MG63 (cell line): ENCODE results near the gene CPLANE2. TPM values are rescaled to one million over a fixed set of nuclear protein-coding genes. Genes with fewer than 3 reads are reported as not detected.
"Not testable (repeated sequence)": the region's sequence is repeated elsewhere in the genome, so short reads cannot be mapped to it uniquely, and the experiment has no call there.

Experiments
- DNase-seq: peaks from one replicate; pipeline ENCODE4 v3.0.0-alpha.2; 2020
- H3K27me3 ChIP-seq: fragments of 250-450 bp; sonication (Bioruptor Pico); 2 replicates; pipeline ENCODE4 v1.5.1; 2020; ENCODE audit warnings: mild to moderate bottlenecking, moderate library complexity
- H3K36me3 ChIP-seq: fragments of 250-450 bp; sonication (Bioruptor Pico); 2 replicates; pipeline ENCODE4 v1.5.1; 2020; ENCODE audit warnings: mild to moderate bottlenecking, moderate library complexity
- H3K4me3 ChIP-seq: fragments of 250-450 bp; sonication (Bioruptor Pico); 2 replicates; pipeline ENCODE4 v1.5.1; 2020; ENCODE audit warnings: mild to moderate bottlenecking, moderate library complexity
- H3K9me3 ChIP-seq: fragments of 250-450 bp; sonication (Bioruptor Pico); 2 replicates; pipeline ENCODE4 v1.5.1; 2020; ENCODE audit warnings: mild to moderate bottlenecking, moderate library complexity
- total RNA-seq: library from RNA; depleted of rRNA; stranded (reverse); fragments of >200 nt; shearing (Covaris generic); gene quantifications from 2 replicates; pipeline ENCODE4 v1.2.3, GENCODE V29; 2014; ENCODE audit warnings: low replicate concordance

The CPLANE2 gene
- total RNA-seq, 1 experiment from 2014 or later: 5.1 TPM

GRCh38 chr1:16241221-16241708 is 4.3 kb upstream of the CPLANE2 start:
- no peaks in the 10 kb centered on the region for H3K9me3 ChIP-seq
- no peak for DNase-seq
- no peak overlapping the region for H3K4me3 ChIP-seq
- peaks cover 3% of the 10 kb centered on the region; the same call in 1 of the 2 replicates for H3K36me3 ChIP-seq
- H3K27me3 ChIP-seq: no peaks in the 10 kb centered on the region

- DNase-seq: no peak
- Histone ChIP-seq H3K36me3 (peaks cover 3% of the 10 kb centered on the region; the same call in 1 of the 2 replicates), H3K27me3 (no peaks in the 10 kb centered on the region), H3K4me3 (no peak overlapping the region), H3K9me3 (no peaks in the 10 kb centered on the region)
Measured at GRCh38 chr1:16239972-16240491, 3.0 kb upstream of the CPLANE2 start.

- DNase-seq: peak; percentile 26
- Histone ChIP-seq H3K9me3 (no peaks in the 10 kb centered on the region), H3K36me3 (no peaks in the 10 kb centered on the region), H3K4me3 (peak overlapping the region; percentile 47), H3K27me3 (no peaks in the 10 kb centered on the region)
Measured at GRCh38 chr1:16237343-16237830, 404 bp upstream of the CPLANE2 start.

- peak; percentile 67 for DNase-seq
- H3K9me3 ChIP-seq: no peaks in the 10 kb centered on the region
Measured at GRCh38 chr1:16235944-16236510, 956 bp downstream of the CPLANE2 start.

GRCh38 chr1:16235347-16235746 is 1.6 kb downstream of the CPLANE2 start:
- Histone ChIP-seq H3K4me3 (no peak overlapping the region), H3K27me3 (no peaks in the 10 kb centered on the region), H3K36me3 (no peaks in the 10 kb centered on the region), H3K9me3 (no peaks in the 10 kb centered on the region)
- no peak for DNase-seq

More at GRCh38 chr1:16235944-16236510, 956 bp downstream of the CPLANE2 start:
- Histone ChIP-seq H3K36me3 (no peaks in the 10 kb centered on the region), H3K27me3 (no peaks in the 10 kb centered on the region), H3K4me3 (peak overlapping the region; percentile 47)

GRCh38 chr1:16233431-16233830 is 3.6 kb downstream of the CPLANE2 start:
- no peak overlapping the region for H3K4me3 ChIP-seq
- no peak for DNase-seq
- no peaks in the 10 kb centered on the region for H3K27me3 ChIP-seq
- H3K9me3 ChIP-seq: no peaks in the 10 kb centered on the region
- no peaks in the 10 kb centered on the region for H3K36me3 ChIP-seq

GRCh38 chr1:16232316-16232710 is 4.7 kb downstream of the CPLANE2 start:
- no peaks in the 10 kb centered on the region for H3K9me3 ChIP-seq
- no peak for DNase-seq
- no peaks in the 10 kb centered on the region for H3K27me3 ChIP-seq
- H3K36me3 ChIP-seq: no peaks in the 10 kb centered on the region
- H3K4me3 ChIP-seq: no peak overlapping the region

- no peak for DNase-seq
- Histone ChIP-seq H3K9me3 (no peaks in the 10 kb centered on the region), H3K36me3 (no peaks in the 10 kb centered on the region), H3K4me3 (no peak overlapping the region), H3K27me3 (no peaks in the 10 kb centered on the region)
Measured at GRCh38 chr1:16231331-16232315, 5.4 kb downstream of the CPLANE2 start.

- Histone ChIP-seq H3K36me3 (no peaks in the 10 kb centered on the region), H3K27me3 (no peaks in the 10 kb centered on the region), H3K4me3 (no peak overlapping the region), H3K9me3 (no peaks in the 10 kb centered on the region)
- no peak for DNase-seq
Measured at GRCh38 chr1:16230744-16231143, 6.2 kb downstream of the CPLANE2 start.

- Histone ChIP-seq H3K4me3 (no peak overlapping the region), H3K9me3 (no peaks in the 10 kb centered on the region), H3K27me3 (no peaks in the 10 kb centered on the region), H3K36me3 (no peaks in the 10 kb centered on the region)
- no peak for DNase-seq
Measured at GRCh38 chr1:16229976-16230740, 6.8 kb downstream of the CPLANE2 start.

GRCh38 chr1:16226490-16227179 is 10.3 kb downstream of the CPLANE2 start:
- Histone ChIP-seq H3K27me3 (no peaks in the 10 kb centered on the region), H3K9me3 (no peaks in the 10 kb centered on the region), H3K36me3 (no peaks in the 10 kb centered on the region), H3K4me3 (no peak overlapping the region)
- no peak for DNase-seq

GRCh38 chr1:16226129-16226489 is 10.9 kb downstream of the CPLANE2 start:
- Histone ChIP-seq H3K36me3 (no peaks in the 10 kb centered on the region), H3K4me3 (no peak overlapping the region), H3K9me3 (no peaks in the 10 kb centered on the region), H3K27me3 (no peaks in the 10 kb centered on the region)
- no peak for DNase-seq

GRCh38 chr1:16224472-16224871 is 12.5 kb downstream of the CPLANE2 start:
- Histone ChIP-seq H3K36me3 (no peaks in the 10 kb centered on the region), H3K27me3 (no peaks in the 10 kb centered on the region), H3K9me3 (no peaks in the 10 kb centered on the region), H3K4me3 (no peak overlapping the region)
- no peak for DNase-seq

- H3K4me3 ChIP-seq, H3K27me3 ChIP-seq, H3K9me3 ChIP-seq, H3K36me3 ChIP-seq, DNase-seq: not testable (repeated sequence)
Measured at GRCh38 chr1:16222716-16223115, 14.3 kb downstream of the CPLANE2 start.

GRCh38 chr1:16221499-16221898 is 15.5 kb downstream of the CPLANE2 start:
- H3K4me3 ChIP-seq: no peak overlapping the region
- no peaks in the 10 kb centered on the region for H3K9me3 ChIP-seq
- DNase-seq: no peak
- no peaks in the 10 kb centered on the region for H3K27me3 ChIP-seq
- no peaks in the 10 kb centered on the region for H3K36me3 ChIP-seq

GRCh38 chr1:16219968-16220500 is 16.9 kb downstream of the CPLANE2 start:
- no peak for DNase-seq
- no peaks in the 10 kb centered on the region for H3K36me3 ChIP-seq
- no peaks in the 10 kb centered on the region for H3K27me3 ChIP-seq
- no peaks in the 10 kb centered on the region for H3K9me3 ChIP-seq
- no peak overlapping the region for H3K4me3 ChIP-seq
